ENCODE results near the gene TMEM62.

DNA sequence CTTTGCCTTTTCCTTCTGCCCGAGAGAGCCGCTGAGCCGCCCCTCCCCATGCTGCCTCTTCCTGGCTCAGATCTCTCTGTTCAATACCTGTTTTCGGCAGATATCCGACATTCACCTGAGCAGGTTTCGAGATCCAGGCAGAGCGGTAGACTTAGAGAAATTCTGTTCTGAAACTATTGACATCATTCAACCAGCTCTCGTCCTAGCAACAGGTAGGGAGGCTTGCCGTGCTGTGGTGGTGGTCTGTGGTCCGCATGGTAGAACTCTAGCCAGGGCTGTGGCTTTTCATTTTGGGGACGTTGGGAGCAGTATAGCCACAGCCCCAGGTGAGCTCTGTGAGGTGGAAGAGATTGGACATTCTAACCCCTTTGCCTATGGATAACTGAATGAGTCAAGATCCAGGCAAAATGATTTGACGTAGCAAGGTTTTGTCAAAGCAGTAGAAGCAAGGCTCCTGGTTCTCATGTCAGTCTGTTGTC is 810 bp downstream of the TMEM62 start:
- TF ChIP-seq, protein P1, sequence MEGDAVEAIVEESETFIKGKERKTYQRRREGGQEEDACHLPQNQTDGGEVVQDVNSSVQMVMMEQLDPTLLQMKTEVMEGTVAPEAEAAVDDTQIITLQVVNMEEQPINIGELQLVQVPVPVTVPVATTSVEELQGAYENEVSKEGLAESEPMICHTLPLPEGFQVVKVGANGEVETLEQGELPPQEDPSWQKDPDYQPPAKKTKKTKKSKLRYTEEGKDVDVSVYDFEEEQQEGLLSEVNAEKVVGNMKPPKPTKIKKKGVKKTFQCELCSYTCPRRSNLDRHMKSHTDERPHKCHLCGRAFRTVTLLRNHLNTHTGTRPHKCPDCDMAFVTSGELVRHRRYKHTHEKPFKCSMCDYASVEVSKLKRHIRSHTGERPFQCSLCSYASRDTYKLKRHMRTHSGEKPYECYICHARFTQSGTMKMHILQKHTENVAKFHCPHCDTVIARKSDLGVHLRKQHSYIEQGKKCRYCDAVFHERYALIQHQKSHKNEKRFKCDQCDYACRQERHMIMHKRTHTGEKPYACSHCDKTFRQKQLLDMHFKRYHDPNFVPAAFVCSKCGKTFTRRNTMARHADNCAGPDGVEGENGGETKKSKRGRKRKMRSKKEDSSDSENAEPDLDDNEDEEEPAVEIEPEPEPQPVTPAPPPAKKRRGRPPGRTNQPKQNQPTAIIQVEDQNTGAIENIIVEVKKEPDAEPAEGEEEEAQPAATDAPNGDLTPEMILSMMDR (conservative IDR thresholded peaks at IDR 0.05 in 1 of 2, IDR thresholded peaks at IDR 0.05 in 1 of 2; ENCODE audit: extremely low read depth in 1 of 2, insufficient read depth in 1 of 2, low read depth in 1 of 2, low read length in 2 of 2), result no peak
- no peak for TF ChIP-seq EZH2 (IDR thresholded peaks at IDR 0.05; ENCODE audit: borderline replicate concordance, low read length)
